CD4-positive, alpha-beta T cell treated with Interleukin-17A for 1 hour (primary cell): ENCODE data around the gene TTLL8.

ENCODE experiments used
- DNase-seq: peaks from one replicate; pipeline ENCODE4 v3.0.0-alpha.2; 2020

TTLL8 gene

DNA sequence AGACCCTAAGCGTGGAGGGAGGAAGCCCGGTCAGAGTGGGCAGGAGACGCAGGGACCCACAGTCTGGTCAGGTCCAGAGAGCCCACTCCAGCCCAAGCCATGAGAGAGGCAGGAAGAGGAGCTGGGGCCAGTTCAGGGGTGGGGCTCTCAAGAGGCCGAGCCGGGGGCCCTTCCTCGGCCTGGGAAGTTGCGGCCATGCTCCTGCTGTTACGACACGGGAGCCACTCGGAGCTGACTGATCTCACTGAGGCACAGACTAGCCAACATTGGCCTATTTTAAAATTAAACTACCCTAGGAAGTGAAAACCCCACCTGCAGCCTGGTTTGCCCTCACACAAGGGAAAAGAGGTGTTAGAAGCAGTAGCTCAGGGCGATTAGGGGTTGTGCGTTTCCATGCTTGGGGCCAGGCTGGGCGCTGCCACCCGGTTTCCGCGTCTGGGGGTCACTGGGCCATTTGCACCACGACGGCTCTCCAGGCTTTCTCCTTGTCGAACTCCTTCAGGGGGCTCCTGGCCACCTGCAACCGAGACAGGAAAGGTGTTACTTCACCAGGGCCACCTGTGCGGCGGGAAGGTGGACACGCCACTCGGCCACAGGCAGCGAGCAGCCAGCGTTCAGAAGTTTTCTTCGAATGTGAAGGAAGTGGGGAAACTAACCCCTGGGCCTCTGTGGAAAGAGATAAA is 3.2 kb upstream of the TTLL8 start:
- no peak for DNase-seq

DNA sequence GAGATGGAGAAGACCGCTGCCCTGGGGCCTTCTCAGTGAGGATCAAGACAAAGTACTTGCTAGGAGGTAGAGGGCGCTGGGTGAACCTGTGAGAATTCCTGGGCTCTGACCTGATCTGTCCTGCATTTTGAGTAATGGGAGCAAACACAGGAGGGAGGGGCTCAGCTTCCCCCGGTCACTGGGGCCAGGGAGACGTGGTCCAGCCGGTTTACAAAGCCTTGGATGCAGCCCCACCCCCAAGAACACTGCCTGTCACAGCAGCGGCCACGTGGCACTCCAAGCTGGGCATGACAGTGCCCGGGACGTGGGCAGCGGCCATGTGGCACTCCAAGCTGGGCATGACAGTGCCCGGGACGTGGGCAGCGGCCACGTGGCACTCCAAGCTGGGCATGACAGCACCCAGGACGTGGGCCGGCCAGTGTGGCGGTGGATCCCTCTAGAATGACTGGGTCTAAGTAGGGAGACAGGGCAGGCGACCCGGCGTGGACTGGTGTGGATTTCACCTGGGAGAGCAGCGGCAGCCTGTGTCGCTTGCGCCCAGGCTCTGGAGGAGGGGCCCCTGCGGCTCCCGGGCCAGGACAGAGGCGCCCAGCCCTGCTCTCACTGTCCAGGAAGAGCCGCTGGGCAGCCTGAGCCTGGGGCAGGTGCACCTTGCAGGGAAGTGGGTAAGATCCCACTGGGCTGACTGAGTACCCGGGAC is 2.5 kb upstream of the TTLL8 start:
- no peak for DNase-seq

DNA sequence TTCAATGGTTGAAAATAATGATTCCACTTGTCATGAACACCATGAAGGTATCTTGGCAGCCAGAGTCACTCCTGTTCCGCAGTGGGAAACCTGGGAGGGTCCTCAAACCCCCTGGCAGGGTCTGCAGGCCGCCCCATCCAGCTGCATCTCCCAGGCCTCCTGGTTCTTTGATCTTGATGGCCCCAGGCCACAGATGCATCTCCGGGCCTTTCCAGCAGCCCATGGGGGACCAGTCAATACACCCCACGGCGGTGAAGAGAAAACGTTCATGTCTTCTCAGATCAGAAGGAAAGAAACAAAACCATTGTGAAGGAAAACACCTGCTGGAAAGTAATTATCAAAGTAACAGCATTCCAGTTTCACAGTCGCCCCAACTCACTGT is 1.8 kb upstream of the TTLL8 start:
- DNase-seq: no peak

DNA sequence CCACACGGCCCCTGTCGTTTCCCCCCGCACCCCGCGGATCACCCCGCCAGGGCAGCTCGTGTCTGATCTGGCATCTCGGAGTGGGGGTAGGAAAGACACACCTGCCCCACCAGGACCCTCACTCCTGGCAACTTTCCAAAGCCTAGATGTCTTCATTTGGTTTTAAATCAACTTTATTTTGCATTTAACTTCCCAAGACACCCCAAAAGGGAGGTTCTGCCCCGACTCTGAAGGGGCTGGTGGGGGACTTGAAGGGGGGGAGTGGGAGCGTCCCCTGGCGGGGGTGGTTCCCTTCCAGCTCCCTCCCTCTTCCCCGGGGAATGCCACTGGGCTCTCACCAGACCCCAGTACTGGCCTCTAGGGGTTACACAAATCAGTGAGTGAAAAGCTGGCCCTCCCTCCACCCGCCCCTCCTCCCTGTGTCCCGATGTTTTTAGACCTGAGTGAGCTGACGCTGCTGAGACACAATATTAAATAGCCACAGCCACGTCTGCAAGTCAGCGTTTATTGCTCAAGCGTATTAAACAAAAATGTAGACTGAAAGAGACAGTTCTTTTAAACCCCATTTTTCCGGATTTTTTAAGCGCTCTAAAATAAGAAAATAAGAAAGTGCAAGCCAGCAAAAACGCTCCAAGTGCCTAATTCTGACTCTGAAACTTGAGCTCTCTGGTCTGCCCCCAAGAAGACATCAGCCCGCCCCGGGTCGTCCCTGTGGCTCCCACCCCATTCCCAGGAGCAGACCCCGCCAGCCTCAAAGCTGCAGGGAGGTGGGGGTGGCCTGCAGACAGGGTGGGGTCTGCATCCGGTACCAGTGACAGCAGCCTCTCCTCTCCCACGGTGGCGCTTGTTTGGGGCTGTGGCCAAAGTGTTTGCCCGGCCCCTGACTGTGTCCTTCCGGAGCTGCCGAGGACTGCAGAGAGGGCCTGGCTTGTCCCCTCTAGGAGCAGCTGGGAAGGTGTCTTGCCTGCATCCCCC is 1.1 kb upstream of the TTLL8 start:
- no peak for DNase-seq

DNA sequence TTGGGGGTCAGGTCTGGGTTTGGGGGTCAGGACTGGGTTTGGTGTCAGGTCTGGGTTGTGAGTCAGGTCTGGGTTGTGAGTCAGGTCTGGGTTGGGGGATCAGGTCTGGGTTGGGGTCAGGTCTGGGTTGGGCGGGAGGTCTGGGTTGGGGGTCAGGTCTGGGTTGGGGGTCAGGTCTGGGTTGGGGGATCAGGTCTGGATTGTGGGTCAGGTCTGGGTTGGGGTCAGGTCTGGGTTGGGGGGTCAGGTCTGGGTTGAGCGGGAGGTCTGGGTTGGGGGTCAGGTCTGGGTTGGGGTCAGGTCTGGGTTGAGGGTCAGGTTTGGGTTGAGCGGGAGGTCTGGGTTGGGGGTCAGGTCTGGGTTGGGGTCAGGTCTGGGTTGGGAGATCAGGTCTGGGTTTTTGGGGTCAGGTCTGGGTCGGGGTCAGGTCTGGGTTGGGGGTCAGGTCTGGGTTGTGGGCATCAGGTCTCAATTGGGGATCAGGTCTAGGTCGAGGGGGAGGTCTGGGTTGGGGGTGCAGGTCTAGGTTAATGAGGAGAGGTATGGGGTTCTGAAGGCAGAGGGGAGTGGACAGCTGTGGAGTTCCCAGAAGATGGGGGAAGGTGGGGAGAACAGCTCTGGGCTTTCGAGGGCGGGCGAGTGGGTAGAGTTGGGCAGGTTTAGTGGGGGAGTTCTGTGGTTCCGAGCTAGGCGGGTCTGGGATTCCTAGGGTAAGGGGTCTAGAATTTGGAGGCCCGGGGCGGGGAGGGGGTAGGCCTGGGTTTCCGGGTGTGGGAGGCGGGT is 629 bp downstream of the TTLL8 start:
- DNase-seq: no peak

DNA sequence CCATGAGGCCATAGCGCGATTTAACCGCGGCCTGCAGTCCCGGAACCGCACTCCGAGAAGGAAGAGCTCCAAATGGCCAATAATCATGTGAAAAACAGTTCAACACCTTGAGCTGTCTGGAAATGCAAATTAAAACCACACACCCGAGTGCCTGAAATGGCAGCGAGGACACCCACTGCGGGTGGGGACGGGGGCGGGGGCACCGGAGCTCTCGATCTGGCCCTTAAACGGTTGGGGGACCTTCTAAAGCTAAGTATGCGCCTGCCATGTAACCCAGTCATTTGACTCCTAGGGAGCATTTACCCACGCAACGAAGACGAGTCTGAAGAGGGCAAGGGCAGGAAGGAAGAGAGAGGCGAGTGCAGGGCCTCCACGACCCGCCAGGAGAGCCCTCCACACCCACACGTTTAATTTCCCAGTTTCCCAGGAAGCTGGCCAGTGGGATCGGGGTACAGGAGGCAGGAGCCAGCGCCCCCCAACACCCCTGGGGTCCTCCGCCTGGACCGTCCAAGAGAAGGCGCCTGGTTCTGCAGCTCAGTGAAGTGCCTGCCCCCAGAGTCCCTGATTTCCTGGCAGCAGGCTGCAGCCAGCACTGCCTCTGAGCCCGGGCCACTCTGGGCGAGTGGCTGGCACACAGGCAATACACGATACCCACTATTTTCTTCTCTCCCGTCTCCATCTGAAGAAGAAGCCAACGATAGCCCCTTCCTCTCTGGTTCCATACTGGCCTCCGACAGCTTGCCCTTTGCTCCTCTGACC is 1.7 kb downstream of the TTLL8 start:
- DNase-seq: no peak

DNA sequence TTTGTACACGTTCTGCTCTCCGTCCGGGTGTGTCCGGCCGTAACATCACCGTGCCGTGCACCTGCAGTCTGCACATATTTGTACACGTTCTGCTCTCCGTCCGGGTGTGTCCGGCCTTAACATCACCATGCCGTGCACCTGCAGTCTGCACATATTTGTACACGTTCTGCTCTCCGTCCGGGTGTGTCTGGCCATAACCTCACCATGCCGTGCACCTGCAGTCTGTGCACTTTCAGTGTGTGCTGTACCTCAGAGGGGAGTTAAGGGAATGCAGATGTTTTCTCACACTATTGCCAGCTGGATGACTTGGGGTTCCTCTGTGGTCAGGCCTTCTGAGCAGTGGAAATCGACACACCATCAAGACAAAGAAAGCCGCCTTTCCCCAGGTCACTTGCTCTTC is 4.2 kb downstream of the TTLL8 start:
- no peak for DNase-seq

DNA sequence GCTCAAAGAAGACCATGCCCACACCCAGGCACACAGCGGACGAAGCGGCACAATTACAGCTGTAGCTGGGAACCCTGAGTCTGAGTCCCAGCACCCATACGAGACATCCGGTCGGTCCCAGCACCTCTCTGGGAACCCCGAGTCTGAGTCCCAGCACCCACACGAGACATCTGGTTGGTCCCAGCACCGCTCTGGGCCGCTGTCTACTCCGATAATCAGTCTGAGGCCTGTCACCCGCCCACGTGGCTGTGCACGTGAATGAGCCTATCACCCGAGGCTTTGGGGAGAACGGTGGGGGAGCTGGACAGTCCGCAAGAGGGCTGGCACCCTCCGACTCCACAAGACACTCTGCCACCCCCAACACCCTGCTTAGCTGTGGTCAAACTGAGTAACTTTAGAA is 6.2 kb downstream of the TTLL8 start:
- DNase-seq: no peak

DNA sequence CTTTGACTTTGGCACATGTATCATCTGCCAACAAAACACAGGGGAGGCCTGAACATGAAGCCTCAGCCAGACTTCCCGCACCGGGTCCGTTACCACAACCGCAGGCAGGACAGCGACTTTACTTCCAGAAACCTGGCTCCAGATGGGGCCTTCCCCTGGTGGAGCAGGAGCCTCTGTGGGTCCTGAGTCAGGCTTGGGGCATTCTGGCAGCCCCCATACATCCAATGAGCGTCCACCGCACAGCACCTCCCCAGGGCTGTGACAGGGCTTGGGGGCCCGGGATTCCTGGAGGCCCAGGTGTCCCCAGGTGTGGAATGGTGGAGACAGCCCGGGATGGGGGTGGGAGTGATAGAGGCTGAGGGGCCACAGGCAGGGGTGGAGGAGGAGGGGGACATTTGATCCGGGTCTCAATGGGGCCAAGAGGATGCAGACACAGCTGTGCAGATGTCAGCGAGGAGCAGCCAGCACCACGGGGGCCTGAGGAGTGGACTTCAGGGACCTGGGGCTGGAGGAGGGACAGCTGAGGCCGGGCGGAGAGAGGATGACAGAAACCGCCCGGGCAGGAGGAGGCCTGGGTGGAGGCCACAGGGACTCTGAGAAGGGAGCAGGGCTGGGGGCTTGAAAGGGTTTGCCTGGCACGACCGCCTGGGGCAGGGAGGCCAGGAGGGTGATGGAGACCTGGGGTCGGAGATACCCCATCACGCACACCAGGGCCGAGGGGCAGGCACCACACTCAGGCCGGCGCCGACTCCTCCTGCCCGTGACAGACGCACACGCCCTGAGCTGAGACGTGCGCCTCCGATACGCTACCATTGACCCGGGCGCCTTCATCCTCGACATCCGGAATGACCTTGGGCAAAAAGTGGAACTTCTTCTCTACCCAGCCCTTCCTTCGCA is 8.6 kb downstream of the TTLL8 start:
- DNase-seq: no peak

DNA sequence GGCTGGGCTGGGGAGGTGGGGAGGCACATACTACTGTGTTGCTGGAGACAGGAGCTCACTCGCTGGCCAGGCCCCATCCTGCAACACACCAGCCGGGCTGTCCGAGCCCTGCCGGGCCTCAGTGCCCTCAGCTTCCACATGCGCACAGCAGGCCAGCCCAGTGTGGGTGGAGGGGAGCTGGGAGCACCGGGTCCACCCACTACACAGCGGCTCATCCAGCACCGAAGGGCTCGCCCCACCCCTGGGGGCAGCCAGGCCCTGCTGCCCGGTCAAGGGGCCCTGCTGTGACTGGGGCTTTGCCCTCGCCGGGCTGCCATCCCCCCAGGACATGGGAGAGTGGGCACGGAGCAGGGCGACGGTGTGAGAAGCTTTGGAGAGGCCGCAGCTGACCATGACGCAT is 9.3 kb downstream of the TTLL8 start:
- DNase-seq: no peak

DNA sequence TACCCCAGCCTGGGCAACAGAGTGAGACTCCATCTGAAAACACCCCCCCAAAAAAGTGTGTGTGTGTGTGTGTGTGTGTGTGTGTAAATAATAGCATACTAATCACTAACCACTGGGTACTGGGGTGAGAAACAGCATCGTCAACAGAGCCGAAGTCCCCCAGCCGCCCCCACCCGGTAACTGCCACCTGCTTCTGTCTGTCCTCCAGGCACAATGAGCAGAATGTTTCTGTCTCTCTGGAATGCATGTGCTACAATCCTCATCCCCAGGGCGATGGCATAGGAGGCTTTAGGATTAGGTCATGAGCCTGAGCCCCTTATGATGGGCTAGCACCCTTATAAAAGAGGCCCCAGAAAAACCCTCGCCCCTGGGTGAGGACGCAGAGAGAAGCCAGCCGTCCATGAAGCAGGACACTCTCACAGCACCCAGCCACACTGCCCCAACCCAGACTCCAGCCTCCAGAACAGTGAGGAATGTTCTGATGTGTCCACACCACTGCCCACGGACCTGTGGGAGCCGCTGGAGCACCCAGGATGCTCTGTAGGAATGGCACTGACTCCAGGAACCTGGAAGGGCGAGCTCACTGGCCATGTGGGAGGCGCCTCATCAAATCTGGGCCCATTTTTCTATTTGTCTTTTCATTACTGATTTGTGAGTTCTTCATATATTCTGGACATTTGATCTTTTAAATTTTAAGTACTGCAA is 9.9 kb downstream of the TTLL8 start:
- no peak for DNase-seq

DNA sequence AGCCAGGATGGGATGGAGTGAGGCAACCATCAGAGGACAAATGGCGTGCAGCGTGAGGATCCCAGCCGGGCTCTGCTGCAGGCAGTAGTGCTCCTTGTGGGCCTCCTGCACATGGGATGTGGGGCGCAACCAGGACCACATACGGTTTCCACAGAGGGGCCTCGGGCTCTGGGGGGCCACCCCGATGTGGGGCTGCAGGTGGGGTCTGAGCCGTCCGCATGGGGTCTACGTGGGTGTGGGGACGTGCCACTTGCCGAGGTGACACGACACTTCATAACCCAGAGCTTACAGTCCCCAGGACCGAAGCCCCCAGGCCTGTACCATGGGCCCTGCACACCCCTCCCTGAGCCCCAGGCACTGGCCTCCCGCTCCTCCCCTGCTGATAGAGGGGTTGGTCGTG is 10.8 kb downstream of the TTLL8 start:
- DNase-seq: no peak

DNA sequence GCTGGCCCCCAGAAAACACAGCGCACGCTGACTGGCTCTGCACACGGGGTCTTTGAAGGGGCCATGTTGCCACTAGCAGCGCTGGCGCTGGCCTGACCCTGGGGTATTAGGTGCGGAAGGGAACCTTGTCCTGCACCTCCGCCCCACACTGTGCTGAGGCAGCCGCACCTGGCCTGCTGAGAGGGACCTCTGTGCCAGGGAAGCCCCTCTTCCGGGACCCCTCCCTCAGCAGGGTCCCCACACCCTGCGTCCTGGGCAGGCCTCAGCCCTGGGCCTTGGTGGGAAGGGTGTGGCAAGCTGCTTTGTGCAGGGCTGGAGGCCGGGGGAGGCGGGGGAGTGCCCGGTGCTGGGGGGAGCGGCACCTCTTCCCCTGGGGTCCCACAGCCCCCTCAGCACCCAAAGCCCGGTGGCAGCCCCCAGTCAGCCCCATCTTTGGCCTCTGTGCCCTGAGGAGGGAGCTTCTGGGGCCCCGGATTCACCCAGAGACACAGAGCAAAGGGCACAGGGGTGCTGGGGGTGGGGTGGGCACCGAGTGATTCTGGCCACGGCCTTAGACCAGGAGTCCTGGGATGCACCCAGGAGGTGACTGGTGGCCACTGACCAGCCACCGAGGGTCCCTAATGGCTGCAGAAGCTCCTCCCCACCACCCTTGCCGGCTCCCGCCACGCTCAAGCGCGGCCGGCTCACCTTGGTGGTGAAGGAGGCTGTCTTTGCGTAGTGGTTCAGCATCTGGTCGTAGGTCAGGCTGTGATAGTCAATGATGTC is 11.4 kb downstream of the TTLL8 start:
- DNase-seq: no peak

DNA sequence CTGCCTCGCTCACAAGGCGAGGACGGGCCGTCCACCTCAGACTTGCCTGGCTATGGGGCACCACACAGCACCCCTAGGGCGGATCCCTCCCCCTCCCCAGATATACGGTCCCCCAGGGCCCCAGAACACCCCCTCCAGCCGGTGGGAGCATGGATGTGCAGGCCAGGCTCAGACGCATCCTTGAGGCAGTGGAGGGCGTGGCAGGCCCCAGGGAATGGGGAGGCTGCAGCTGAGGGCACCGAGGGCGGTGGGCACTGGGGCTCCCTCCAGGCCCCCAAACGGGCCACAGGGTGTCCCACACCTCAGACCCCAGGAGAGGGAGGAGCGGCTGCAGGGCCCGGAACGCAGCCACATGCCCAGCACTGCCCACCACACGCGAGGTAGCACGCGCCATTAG is 12.1 kb downstream of the TTLL8 start:
- DNase-seq: no peak

DNA sequence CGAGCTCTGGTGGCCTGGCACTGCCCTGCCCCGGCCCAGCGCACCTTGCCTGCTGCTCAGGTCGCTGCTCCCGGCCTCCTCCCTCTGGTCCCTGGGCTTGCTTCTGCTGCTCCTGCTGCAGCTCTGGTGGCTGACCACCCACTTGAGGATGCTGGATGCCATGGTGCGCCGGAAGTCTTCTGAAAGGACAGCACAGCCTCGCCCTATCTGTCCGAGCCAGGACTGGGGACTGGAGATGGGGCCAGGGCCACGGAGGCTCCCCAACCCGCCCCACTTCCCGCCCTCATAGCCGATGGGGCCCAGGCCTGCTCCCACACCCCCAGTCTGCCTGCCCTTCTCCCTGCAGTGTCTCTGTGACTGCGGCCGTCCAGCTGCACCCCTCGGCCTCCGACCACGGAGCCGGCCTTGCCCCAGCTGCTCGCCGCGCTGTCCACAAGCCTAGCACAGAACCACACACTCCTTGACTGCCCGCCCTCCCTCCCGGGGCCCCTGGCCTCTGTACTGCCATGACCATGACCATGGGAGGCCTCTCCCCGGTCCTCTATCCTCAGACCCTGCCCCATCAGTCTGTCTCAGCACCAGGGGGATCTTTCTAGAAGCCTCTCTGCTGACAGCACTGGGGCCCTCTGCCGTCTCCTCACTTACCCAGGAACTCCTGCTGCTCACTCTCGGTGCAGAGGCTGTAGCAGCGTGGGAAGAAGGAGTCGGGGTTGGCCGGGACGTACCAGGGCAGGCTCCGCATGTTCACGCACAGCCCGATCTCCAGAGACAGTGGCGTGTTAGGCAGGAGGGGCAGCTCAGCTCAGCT is 12.7 kb downstream of the TTLL8 start:
- no peak for DNase-seq

DNA sequence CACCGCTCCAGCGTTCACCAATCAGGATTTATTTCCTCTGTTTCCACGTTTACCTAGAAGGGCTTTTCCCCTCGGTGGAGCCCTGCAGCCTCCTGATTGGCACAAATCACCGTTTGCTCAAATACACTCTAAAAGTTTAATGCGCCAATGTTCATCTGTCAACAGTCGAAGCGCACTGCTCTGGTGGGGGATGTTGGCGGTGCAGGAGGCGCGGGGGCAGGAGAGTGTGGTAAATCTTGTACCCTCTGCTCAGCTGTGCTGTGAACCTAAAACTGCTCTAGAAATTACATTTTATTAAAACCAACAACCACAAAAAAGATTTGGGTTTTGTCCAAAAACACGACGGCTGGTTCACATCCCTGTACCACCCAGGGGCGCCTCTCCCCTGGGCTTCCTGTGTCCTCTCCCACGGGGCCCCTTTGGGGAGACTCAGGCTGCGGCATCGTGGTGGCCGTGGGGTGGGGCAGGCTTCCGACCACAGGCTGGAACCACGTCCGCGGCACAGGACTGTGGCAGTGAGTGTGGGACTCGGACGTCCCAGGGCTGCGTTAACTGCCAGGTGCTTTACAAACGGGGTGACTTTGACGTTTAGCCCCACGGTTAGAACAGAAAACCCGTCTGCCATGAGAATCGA is 13.5 kb downstream of the TTLL8 start:
- DNase-seq: no peak

DNA sequence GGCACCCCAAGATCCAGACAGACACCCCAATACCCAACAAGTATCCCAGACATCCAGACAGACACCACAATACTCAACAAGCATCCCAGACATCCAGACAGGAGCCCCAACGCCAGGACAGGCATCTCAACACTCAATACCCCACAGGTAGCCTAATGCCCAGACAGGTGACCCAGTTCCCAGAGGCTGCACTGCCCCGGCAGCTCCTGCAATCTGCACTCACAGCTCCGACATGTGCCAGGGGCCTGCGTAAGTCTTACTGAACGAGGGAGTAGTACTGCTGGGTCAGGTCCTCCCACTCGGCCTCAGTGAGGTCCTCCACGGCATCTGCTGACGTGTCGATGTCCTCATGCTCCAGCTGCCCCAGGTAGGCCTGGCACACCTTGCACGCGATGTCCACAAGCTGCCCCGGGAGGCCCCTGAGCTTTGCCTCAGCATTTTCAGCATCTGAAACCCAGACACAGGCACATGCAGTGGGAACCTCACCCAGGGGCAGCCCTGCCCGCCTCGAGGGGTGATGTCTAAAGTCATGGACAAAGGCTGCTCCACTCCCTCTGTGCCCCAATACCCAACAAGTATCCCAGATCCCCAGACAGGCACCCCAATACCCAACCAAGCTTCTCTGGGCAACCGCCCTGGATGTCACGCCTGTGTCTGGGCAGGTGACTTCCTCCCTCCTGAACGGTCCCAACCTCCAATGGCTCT is 16.6 kb downstream of the TTLL8 start:
- DNase-seq: no peak

DNA sequence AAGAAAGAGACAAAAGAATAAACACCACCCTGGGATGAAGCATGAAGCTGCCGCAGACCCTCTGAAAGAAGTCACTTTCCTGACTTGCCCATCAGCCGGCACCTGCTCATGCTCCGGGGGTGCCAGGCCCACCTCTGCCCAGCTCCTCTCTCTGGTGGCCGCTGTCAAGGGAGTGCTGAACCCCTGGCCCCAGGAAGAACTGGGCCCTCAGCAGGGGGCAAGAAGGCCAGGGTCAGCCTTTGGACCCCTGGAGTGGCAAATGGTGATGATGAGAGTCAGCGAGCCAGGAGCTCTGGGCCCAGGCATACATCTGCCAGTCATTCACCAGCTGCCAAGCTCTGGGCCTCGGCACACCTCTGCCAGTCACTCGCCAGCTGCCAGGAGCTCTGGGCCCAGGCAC is 17.4 kb downstream of the TTLL8 start:
- DNase-seq: no peak
